ENCODE results near the gene LMF1. TPM values are rescaled to one million over a fixed set of nuclear protein-coding genes. Genes with fewer than 3 reads are reported as not detected.

Gene LMF1
- total and polyA plus RNA-seq, 5 donors from 2014 or later: 9.9 to 40.0 (median 12.4) TPM

- no peak overlapping the region for H3K4me3 Mint-ChIP-seq
- H3K27ac ChIP-seq (ENCODE audit: insufficient read depth, low read length, poor library complexity, severe bottlenecking): no peak overlapping the region
- no peak overlapping the region for H3K4me3 ChIP-seq (ENCODE audit: low read depth, low read length)
- no peak for DNase-seq
- H3K27me3 ChIP-seq (ENCODE audit: control insufficient read depth, insufficient read depth, low read length): no peaks in the 10 kb centered on the region
- H3K4me1 Mint-ChIP-seq: peaks cover 0 to 54% (median 19%) of the 10 kb centered on the region in 4 donors
- H3K27me3 Mint-ChIP-seq: no peaks in the 10 kb centered on the region
- H3K9me3 ChIP-seq (ENCODE audit: control insufficient read depth in 2 of 2, low read length in 2 of 2): no peaks in the 10 kb centered on the region
- H3K4me1 ChIP-seq (ENCODE audit: control insufficient read depth, insufficient read depth, low read length, poor library complexity, severe bottlenecking): peaks cover 47% of the 10 kb centered on the region
- no peaks in the 10 kb centered on the region for H3K36me3 ChIP-seq (ENCODE audit: control insufficient read depth, insufficient read depth, low read length)
- H3K9me3 Mint-ChIP-seq: peaks cover 0 to 5% (median 0%) of the 10 kb centered on the region in 7 donors
- H3K36me3 Mint-ChIP-seq: no peaks in the 10 kb centered on the region
- no peak overlapping the region for H3K27ac Mint-ChIP-seq
- no peak for ATAC-seq (ENCODE audit: low read depth in 2 of 2)
Measured at GRCh38 chr16:999677-1000076, 28.9 kb upstream of the LMF1 start.

DNA sequence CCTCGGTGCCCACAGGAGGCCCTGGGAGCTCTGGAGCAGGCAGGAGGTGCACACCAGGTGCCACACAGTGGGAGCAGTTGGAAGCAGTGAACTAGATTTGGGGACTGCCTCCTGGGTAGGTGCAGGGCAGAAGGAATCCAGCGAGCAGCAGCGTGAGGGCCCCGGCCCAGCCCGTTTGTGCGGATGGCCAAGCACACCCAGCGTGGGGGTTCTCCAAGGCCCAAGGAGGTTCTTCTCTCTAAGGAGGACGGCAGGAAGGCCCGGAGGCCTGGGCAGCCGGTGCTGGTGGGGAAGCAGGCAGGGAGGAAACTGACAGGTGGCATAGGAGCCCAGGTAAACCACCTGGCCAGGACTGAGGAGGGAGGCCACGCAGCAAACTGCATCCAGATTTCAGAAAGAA lies 27.8 kb upstream of the LMF1 start:
- DNase-seq: no peak
- Histone ChIP-seq H3K4me3 (ENCODE audit: low read depth, low read length) (no peak overlapping the region), H3K36me3 (ENCODE audit: control insufficient read depth, insufficient read depth, low read length) (no peaks in the 10 kb centered on the region), H3K27ac (ENCODE audit: insufficient read depth, low read length, poor library complexity, severe bottlenecking) (no peak overlapping the region), H3K27me3 (ENCODE audit: control insufficient read depth, insufficient read depth, low read length) (no peaks in the 10 kb centered on the region), H3K4me1 (ENCODE audit: control insufficient read depth, insufficient read depth, low read length, poor library complexity, severe bottlenecking) (peaks cover 36% of the 10 kb centered on the region), H3K9me3 (ENCODE audit: control insufficient read depth in 2 of 2, low read length in 2 of 2) (no peaks in the 10 kb centered on the region)
- peak overlapping the region in 2 of 3 donors; percentile 59 to 75 for H3K27ac Mint-ChIP-seq
- no peaks in the 10 kb centered on the region for H3K36me3 Mint-ChIP-seq
- peaks cover 0 to 45% (median 14%) of the 10 kb centered on the region in 4 donors for H3K4me1 Mint-ChIP-seq
- ATAC-seq (ENCODE audit: low read depth in 2 of 2): no peak
- peaks cover 0 to 5% (median 0%) of the 10 kb centered on the region in 7 donors for H3K9me3 Mint-ChIP-seq
- H3K27me3 Mint-ChIP-seq: no peaks in the 10 kb centered on the region
- no peak overlapping the region for H3K4me3 Mint-ChIP-seq

GRCh38 chr16:998211-998610 lies 27.4 kb upstream of the LMF1 start:
- Histone ChIP-seq H3K4me3 (ENCODE audit: low read depth, low read length) (no peak overlapping the region), H3K27ac (ENCODE audit: insufficient read depth, low read length, poor library complexity, severe bottlenecking) (peak overlapping the region; percentile 55), H3K36me3 (ENCODE audit: control insufficient read depth, insufficient read depth, low read length) (no peaks in the 10 kb centered on the region), H3K4me1 (ENCODE audit: control insufficient read depth, insufficient read depth, low read length, poor library complexity, severe bottlenecking) (peaks cover 32% of the 10 kb centered on the region), H3K27me3 (ENCODE audit: control insufficient read depth, insufficient read depth, low read length) (no peaks in the 10 kb centered on the region), H3K9me3 (ENCODE audit: control insufficient read depth in 2 of 2, low read length in 2 of 2) (no peaks in the 10 kb centered on the region)
- Mint-ChIP-seq H3K36me3 (no peaks in the 10 kb centered on the region), H3K4me1 (peaks cover 0 to 43% (median 14%) of the 10 kb centered on the region in 4 donors), H3K27me3 (no peaks in the 10 kb centered on the region), H3K9me3 (peaks cover 0 to 5% (median 0%) of the 10 kb centered on the region in 7 donors), H3K4me3 (peak overlapping the region; percentile 52 to 78 (median 70)), H3K27ac (peak overlapping the region; percentile 59 to 94 (median 75))
- DNase-seq (no peak), ATAC-seq (ENCODE audit: low read depth in 2 of 2) (no peak)

- ATAC-seq (ENCODE audit: low read depth in 2 of 2): peak; percentile 69 to 72
- Mint-ChIP-seq H3K27ac (peak overlapping the region in 1 of 3 donors; percentile 94), H3K4me1 (peaks cover 0 to 39% (median 14%) of the 10 kb centered on the region in 4 donors), H3K9me3 (peaks cover 0 to 5% (median 0%) of the 10 kb centered on the region in 7 donors), H3K4me3 (peak overlapping the region; percentile 52 to 78 (median 66)), H3K27me3 (no peaks in the 10 kb centered on the region), H3K36me3 (no peaks in the 10 kb centered on the region)
- DNase-seq: peak; percentile 19 to 59 (median 24)
- no peaks in the 10 kb centered on the region for H3K36me3 ChIP-seq (ENCODE audit: control insufficient read depth, insufficient read depth, low read length)
- no peaks in the 10 kb centered on the region for H3K9me3 ChIP-seq (ENCODE audit: control insufficient read depth in 2 of 2, low read length in 2 of 2)
- H3K4me3 ChIP-seq (ENCODE audit: low read depth, low read length): peak overlapping the region; percentile 19
- no peaks in the 10 kb centered on the region for H3K27me3 ChIP-seq (ENCODE audit: control insufficient read depth, insufficient read depth, low read length)
- peaks cover 27% of the 10 kb centered on the region for H3K4me1 ChIP-seq (ENCODE audit: control insufficient read depth, insufficient read depth, low read length, poor library complexity, severe bottlenecking)
- H3K27ac ChIP-seq (ENCODE audit: insufficient read depth, low read length, poor library complexity, severe bottlenecking): peak overlapping the region; percentile 55
Measured at GRCh38 chr16:997440-998051, 26.8 kb upstream of the LMF1 start.

GRCh38 chr16:996681-997080 lies 25.9 kb upstream of the LMF1 start:
- Histone ChIP-seq H3K36me3 (ENCODE audit: control insufficient read depth, insufficient read depth, low read length) (no peaks in the 10 kb centered on the region), H3K27me3 (ENCODE audit: control insufficient read depth, insufficient read depth, low read length) (no peaks in the 10 kb centered on the region), H3K9me3 (ENCODE audit: control insufficient read depth in 2 of 2, low read length in 2 of 2) (no peaks in the 10 kb centered on the region), H3K27ac (ENCODE audit: insufficient read depth, low read length, poor library complexity, severe bottlenecking) (peak overlapping the region; percentile 55), H3K4me3 (ENCODE audit: low read depth, low read length) (no peak overlapping the region), H3K4me1 (ENCODE audit: control insufficient read depth, insufficient read depth, low read length, poor library complexity, severe bottlenecking) (peaks cover 27% of the 10 kb centered on the region)
- no peaks in the 10 kb centered on the region for H3K27me3 Mint-ChIP-seq
- H3K4me1 Mint-ChIP-seq: peaks cover 0 to 36% (median 14%) of the 10 kb centered on the region in 4 donors
- peaks cover 0 to 5% (median 0%) of the 10 kb centered on the region in 7 donors for H3K9me3 Mint-ChIP-seq
- ATAC-seq (ENCODE audit: low read depth in 2 of 2): peak; percentile 32 to 64
- peak overlapping the region in 2 of 3 donors; percentile 78 to 96 for H3K27ac Mint-ChIP-seq
- peak overlapping the region; percentile 52 to 78 (median 71) for H3K4me3 Mint-ChIP-seq
- DNase-seq: peak in 1 of 3 donors; percentile 23
- no peaks in the 10 kb centered on the region for H3K36me3 Mint-ChIP-seq

DNA sequence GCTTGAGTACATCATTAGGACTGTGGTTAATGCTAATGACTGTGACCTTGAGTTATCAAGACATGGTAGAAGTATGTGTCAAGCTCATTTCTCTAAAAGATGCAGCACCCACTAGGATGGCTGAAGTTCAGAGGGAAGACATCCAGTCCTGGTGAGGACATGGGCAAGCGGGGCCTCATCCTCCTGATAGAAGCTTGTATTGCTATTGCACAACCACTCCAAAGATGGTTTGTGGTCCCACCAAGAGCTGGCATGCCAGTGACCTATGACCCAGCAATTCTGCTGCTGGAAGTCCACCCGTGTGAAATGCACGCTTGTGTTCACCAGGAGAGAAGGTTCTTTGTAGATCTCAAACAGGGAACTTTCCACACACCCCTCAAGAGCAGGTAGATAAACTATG lies 25.0 kb upstream of the LMF1 start:
- H3K9me3 ChIP-seq (ENCODE audit: control insufficient read depth in 2 of 2, low read length in 2 of 2): no peaks in the 10 kb centered on the region
- Mint-ChIP-seq H3K27me3 (no peaks in the 10 kb centered on the region), H3K4me3 (peak overlapping the region in 3 of 4 donors; percentile 12 to 52 (median 13)), H3K27ac (peak overlapping the region in 1 of 3 donors; percentile 16), H3K9me3 (peaks cover 0 to 5% (median 0%) of the 10 kb centered on the region in 7 donors), H3K4me1 (peaks cover 0 to 36% (median 14%) of the 10 kb centered on the region in 4 donors), H3K36me3 (no peaks in the 10 kb centered on the region)
- H3K4me3 ChIP-seq (ENCODE audit: low read depth, low read length): no peak overlapping the region
- no peak overlapping the region for H3K27ac ChIP-seq (ENCODE audit: insufficient read depth, low read length, poor library complexity, severe bottlenecking)
- ATAC-seq (ENCODE audit: low read depth in 2 of 2): no peak
- no peaks in the 10 kb centered on the region for H3K27me3 ChIP-seq (ENCODE audit: control insufficient read depth, insufficient read depth, low read length)
- H3K36me3 ChIP-seq (ENCODE audit: control insufficient read depth, insufficient read depth, low read length): no peaks in the 10 kb centered on the region
- H3K4me1 ChIP-seq (ENCODE audit: control insufficient read depth, insufficient read depth, low read length, poor library complexity, severe bottlenecking): peaks cover 27% of the 10 kb centered on the region
- no peak for DNase-seq

GRCh38 chr16:995087-995486 lies 24.3 kb upstream of the LMF1 start:
- DNase-seq (no peak), ATAC-seq (ENCODE audit: low read depth in 2 of 2) (no peak)
- Mint-ChIP-seq H3K9me3 (peaks cover 0 to 5% (median 0%) of the 10 kb centered on the region in 7 donors), H3K4me3 (peak overlapping the region in 2 of 4 donors; percentile 56 to 91), H3K4me1 (peaks cover 0 to 36% (median 14%) of the 10 kb centered on the region in 4 donors), H3K27me3 (no peaks in the 10 kb centered on the region), H3K27ac (no peak overlapping the region), H3K36me3 (no peaks in the 10 kb centered on the region)
- Histone ChIP-seq H3K9me3 (ENCODE audit: control insufficient read depth in 2 of 2, low read length in 2 of 2) (no peaks in the 10 kb centered on the region), H3K27ac (ENCODE audit: insufficient read depth, low read length, poor library complexity, severe bottlenecking) (no peak overlapping the region), H3K4me1 (ENCODE audit: control insufficient read depth, insufficient read depth, low read length, poor library complexity, severe bottlenecking) (peaks cover 27% of the 10 kb centered on the region), H3K36me3 (ENCODE audit: control insufficient read depth, insufficient read depth, low read length) (no peaks in the 10 kb centered on the region), H3K27me3 (ENCODE audit: control insufficient read depth, insufficient read depth, low read length) (no peaks in the 10 kb centered on the region), H3K4me3 (ENCODE audit: low read depth, low read length) (no peak overlapping the region)

- ATAC-seq (ENCODE audit: low read depth in 2 of 2) (no peak), DNase-seq (no peak)
- no peaks in the 10 kb centered on the region for H3K27me3 Mint-ChIP-seq
- Histone ChIP-seq H3K36me3 (ENCODE audit: control insufficient read depth, insufficient read depth, low read length) (no peaks in the 10 kb centered on the region), H3K27ac (ENCODE audit: insufficient read depth, low read length, poor library complexity, severe bottlenecking) (no peak overlapping the region), H3K9me3 (ENCODE audit: control insufficient read depth in 2 of 2, low read length in 2 of 2) (no peaks in the 10 kb centered on the region), H3K4me1 (ENCODE audit: control insufficient read depth, insufficient read depth, low read length, poor library complexity, severe bottlenecking) (peaks cover 22% of the 10 kb centered on the region), H3K4me3 (ENCODE audit: low read depth, low read length) (no peak overlapping the region), H3K27me3 (ENCODE audit: control insufficient read depth, insufficient read depth, low read length) (no peaks in the 10 kb centered on the region)
- H3K27ac Mint-ChIP-seq: no peak overlapping the region
- H3K4me1 Mint-ChIP-seq: peaks cover 0 to 30% (median 13%) of the 10 kb centered on the region in 4 donors
- H3K9me3 Mint-ChIP-seq: peaks cover 0 to 5% (median 0%) of the 10 kb centered on the region in 7 donors
- H3K4me3 Mint-ChIP-seq: no peak overlapping the region
- H3K36me3 Mint-ChIP-seq: no peaks in the 10 kb centered on the region
Measured at GRCh38 chr16:993731-994130, 22.9 kb upstream of the LMF1 start.
